HEK293 (cell line): ENCODE measurements around the gene MTUS2.

Experiments used
- CTCF ChIA-PET: fragments of 350-600 bp; formaldehyde crosslinking; extraction: SDS; loops from one replicate; lab custom pipeline; 2021; ENCODE audit warnings: antibody characterized with exemption; lab: Yijun Ruan, JAX
- POLR2A ChIA-PET: fragments of 300-600 bp; formaldehyde crosslinking; extraction: SDS; loops from one replicate; lab custom pipeline; 2020; ENCODE audit warnings: antibody characterized with exemption, inconsistent platforms; lab: Yijun Ruan, JAX
- H3K27ac ChIP-seq: fragments of 200-500 bp; sonication (Bioruptor generic); 2 replicates; pipeline ENCODE4 v1.5.1; 2014; ENCODE audit warnings: low read depth, low read length, control low read depth, inconsistent platforms; ENCODE audit errors: extremely low read depth
- H3K36me3 ChIP-seq, 2 experiments: fragments of 200-500 bp in 1 of 2; sonication (Bioruptor generic) in 1 of 2; 1 replicate in 1 of 2; 2 replicates in 1 of 2; pipeline ENCODE4 v1.5.1; 2014 to 2017; ENCODE audit warnings: inconsistent platforms in 2 of 2, low read length in 2 of 2; ENCODE audit not compliant: control insufficient read depth in 2 of 2, insufficient read depth in 1 of 2
- H3K4me1 ChIP-seq: fragments of 200-500 bp; sonication (Bioruptor generic); 2 replicates; pipeline ENCODE4 v1.5.1; 2014; ENCODE audit warnings: mild to moderate bottlenecking, low read length, inconsistent platforms; ENCODE audit not compliant: control insufficient read depth, insufficient read depth
- H3K4me3 ChIP-seq: 2 replicates; pipeline ENCODE4 v1.5.1; 2011; ENCODE audit warnings: low read depth, mild to moderate bottlenecking, control low read depth, low read length, moderate library complexity
- H3K9me3 ChIP-seq: fragments of 200-500 bp; sonication (Bioruptor generic); 2 replicates; pipeline ENCODE4 v1.5.1; 2014; ENCODE audit warnings: low read depth, low read length, inconsistent platforms; ENCODE audit not compliant: control insufficient read depth, insufficient read depth
- EGR2 ChIP-seq: fragments of 450-650 bp; formaldehyde crosslinking; IDR thresholded peaks from 2 replicates; pipeline ENCODE4 v1.5.1; 2016; ENCODE audit warnings: low read depth, missing biosample characterization, missing genetic modification characterization
- FEZF1 ChIP-seq: fragments of 450-650 bp; formaldehyde crosslinking; IDR thresholded peaks from 2 replicates; pipeline ENCODE4 v1.5.1; 2016; ENCODE audit warnings: missing biosample characterization, missing genetic modification characterization
- GLIS1 ChIP-seq: fragments of 450-650 bp; formaldehyde crosslinking; IDR thresholded peaks from 2 replicates; pipeline ENCODE4 v1.5.1; 2016; ENCODE audit warnings: missing biosample characterization, missing genetic modification characterization
- GLIS2 ChIP-seq: fragments of 450-650 bp; formaldehyde crosslinking; IDR thresholded peaks from 2 replicates; pipeline ENCODE4 v1.5.1; 2016; ENCODE audit warnings: missing biosample characterization, missing genetic modification characterization
- HOXC10 ChIP-seq: sonication (generic); formaldehyde crosslinking; IDR thresholded peaks from 2 replicates; pipeline ENCODE4 v1.8.1; 2023; ENCODE audit warnings: mild to moderate bottlenecking, missing genetic modification reagents
- KLF7 ChIP-seq: fragments of 450-650 bp; formaldehyde crosslinking; IDR thresholded peaks from 2 replicates; pipeline ENCODE4 v1.5.1; 2016; ENCODE audit warnings: missing biosample characterization, missing genetic modification characterization, borderline replicate concordance
- PATZ1 ChIP-seq: fragments of 450-650 bp; formaldehyde crosslinking; IDR thresholded peaks from 2 replicates; pipeline ENCODE4 v1.5.1; 2016; ENCODE audit warnings: missing biosample characterization, missing genetic modification characterization
- TRIM28 ChIP-seq: IDR thresholded peaks from 2 replicates; pipeline ENCODE4 v1.6.1; 2011; ENCODE audit warnings: low read length, control low read depth, borderline replicate concordance
- ZBTB20 ChIP-seq: fragments of 450-650 bp; formaldehyde crosslinking; IDR thresholded peaks from 2 replicates; pipeline ENCODE4 v1.5.1; 2016; ENCODE audit warnings: missing biosample characterization, missing genetic modification characterization
- ZFHX2 ChIP-seq: fragments of 450-650 bp; formaldehyde crosslinking; conservative IDR thresholded peaks from 2 replicates; pipeline ENCODE4 v1.5.1; 2016; ENCODE audit warnings: missing biosample characterization, missing genetic modification characterization
- ZNF121 ChIP-seq: fragments of 450-650 bp; formaldehyde crosslinking; IDR thresholded peaks from 2 replicates; pipeline ENCODE4 v1.5.1; 2016; ENCODE audit warnings: missing biosample characterization, missing genetic modification characterization
- ZNF324 ChIP-seq: fragments of 450-650 bp; formaldehyde crosslinking; IDR thresholded peaks from 2 replicates; pipeline ENCODE4 v1.5.1; 2016; ENCODE audit warnings: missing biosample characterization, missing genetic modification characterization
- ZNF335 ChIP-seq: fragments of 450-650 bp; formaldehyde crosslinking; conservative IDR thresholded peaks from 2 replicates; pipeline ENCODE4 v1.5.1; 2016; ENCODE audit warnings: missing biosample characterization, missing genetic modification characterization
- ZNF571 ChIP-seq: fragments of 450-650 bp; formaldehyde crosslinking; IDR thresholded peaks from 2 replicates; pipeline ENCODE4 v1.5.0; 2017; ENCODE audit warnings: missing biosample characterization, missing genetic modification characterization
- ZNF600 ChIP-seq: fragments of 450-650 bp; formaldehyde crosslinking; IDR thresholded peaks from 2 replicates; pipeline ENCODE4 v1.5.1; 2016; ENCODE audit warnings: missing biosample characterization, missing genetic modification characterization
- ZNF792 ChIP-seq: fragments of 450-650 bp; formaldehyde crosslinking; IDR thresholded peaks from 2 replicates; pipeline ENCODE4 v1.5.1; 2016; ENCODE audit warnings: missing biosample characterization, missing genetic modification characterization
- ZNF830 ChIP-seq: fragments of 450-650 bp; IDR thresholded peaks from 2 replicates; pipeline ENCODE4 v1.5.0; 2018; ENCODE audit warnings: missing biosample characterization, missing genetic modification characterization, low read depth, mild to moderate bottlenecking, moderate library complexity
- TF ChIP-seq, protein P1 (sequence below): fragments of 450-650 bp; formaldehyde crosslinking; IDR thresholded peaks from 2 replicates; pipeline ENCODE4 v1.5.1; 2016; ENCODE audit warnings: missing biosample characterization, missing genetic modification characterization
- TF ChIP-seq, protein P2 (sequence below): fragments of 450-650 bp; formaldehyde crosslinking; IDR thresholded peaks from 2 replicates; pipeline ENCODE4 v1.5.1; 2016; ENCODE audit warnings: missing biosample characterization, missing genetic modification characterization

MTUS2 gene

GRCh38 chr13:29117663-29118062, 297.5 kb downstream of the MTUS2 start:
- no peak for TF ChIP-seq TRIM28
- TF ChIP-seq FEZF1 (tag by site-specific recombination): no peak
- TF ChIP-seq, protein P1, sequence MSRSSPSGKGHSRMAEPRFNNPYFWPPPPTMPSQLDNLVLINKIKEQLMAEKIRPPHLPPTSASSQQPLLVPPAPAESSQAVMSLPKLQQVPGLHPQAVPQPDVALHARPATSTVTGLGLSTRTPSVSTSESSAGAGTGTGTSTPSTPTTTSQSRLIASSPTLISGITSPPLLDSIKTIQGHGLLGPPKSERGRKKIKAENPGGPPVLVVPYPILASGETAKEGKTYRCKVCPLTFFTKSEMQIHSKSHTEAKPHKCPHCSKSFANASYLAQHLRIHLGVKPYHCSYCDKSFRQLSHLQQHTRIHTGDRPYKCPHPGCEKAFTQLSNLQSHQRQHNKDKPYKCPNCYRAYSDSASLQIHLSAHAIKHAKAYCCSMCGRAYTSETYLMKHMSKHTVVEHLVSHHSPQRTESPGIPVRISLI (tag by site-specific recombination): no peak
- no peak for TF ChIP-seq GLIS1 (tag by site-specific recombination)
- TF ChIP-seq ZBTB20: no peak
- no peak for TF ChIP-seq ZNF792
- no peak for TF ChIP-seq ZNF571 (tag by site-specific recombination)
- Histone ChIP-seq H3K4me1 (no peaks in the 10 kb centered on the region), H3K27ac (no peak overlapping the region), H3K36me3 (no peaks in the 10 kb centered on the region), H3K9me3 (no peaks in the 10 kb centered on the region), H3K4me3 (no peak overlapping the region)
- POLR2A ChIA-PET: no interaction called here
- CTCF ChIA-PET: no interaction called here

DNA sequence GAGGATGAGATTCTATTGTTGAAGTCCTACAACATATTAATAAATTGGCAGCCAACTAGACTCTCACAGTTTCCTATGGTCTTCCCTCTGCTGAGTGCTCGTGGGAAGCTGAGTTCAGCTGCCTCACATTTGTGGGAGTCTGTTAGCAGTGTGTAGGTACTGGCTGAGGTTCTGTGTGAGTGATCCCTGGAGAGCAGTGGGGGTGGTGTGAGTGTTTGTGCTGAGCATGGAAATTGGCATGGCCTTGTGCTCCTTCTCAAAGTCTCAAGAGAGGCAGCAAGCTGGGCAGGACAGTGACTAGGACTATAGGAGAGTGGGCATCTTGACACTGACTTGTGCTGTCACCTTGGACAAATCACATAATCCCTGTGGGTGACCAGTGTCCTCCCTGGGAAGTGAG, 298.3 kb downstream of the MTUS2 start:
- no peaks in the 10 kb centered on the region for H3K36me3 ChIP-seq
- H3K4me1 ChIP-seq: no peaks in the 10 kb centered on the region
- no peak overlapping the region for H3K4me3 ChIP-seq
- H3K9me3 ChIP-seq: no peaks in the 10 kb centered on the region
- ChIA-PET POLR2A (no interaction called here), CTCF (no interaction called here)
- no peak overlapping the region for H3K27ac ChIP-seq
- peak; percentile 29; the same call in 1 of the 2 replicates for TF ChIP-seq EGR2 (tag by site-specific recombination)
- no peak for TF ChIP-seq ZNF830
- TF ChIP-seq ZFHX2: 0 out of 2 replicates have a peak, but pooled peaks have one; percentile 10

DNA sequence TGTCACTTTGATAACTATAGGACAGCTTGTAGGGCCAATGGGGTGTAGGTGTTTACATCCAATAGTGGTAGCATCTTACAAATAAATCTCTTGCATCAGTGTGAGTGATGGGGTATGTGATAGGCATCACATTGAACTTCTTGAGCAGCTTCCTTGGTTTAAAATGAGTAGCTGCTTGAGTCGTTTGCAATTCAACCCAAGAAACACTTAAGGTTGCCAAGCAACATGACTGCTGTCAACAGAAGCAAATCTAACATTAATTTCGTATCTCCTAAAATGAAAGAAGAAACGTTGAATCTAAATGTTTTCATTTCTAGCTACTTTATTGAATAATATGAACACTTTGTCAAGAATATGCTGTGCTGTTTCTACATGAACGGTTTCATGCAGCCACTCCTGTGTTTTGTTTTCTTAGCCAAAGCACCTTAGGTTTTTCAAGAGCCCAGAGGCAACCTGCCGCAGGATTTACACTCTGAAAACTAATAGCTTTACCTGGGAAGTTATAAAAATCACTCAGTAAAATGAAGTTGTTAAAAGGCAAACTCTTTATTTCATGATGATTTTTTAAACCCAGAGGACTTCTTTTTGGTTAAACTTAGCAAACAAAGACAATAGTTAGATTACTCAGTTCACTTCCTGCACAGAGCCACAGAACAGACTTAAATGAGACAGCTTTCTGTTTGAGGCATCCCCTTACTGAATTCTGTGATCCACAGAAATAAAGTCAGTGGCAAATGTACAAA, 305.2 kb downstream of the MTUS2 start:
- POLR2A ChIA-PET: no interaction called here

More for the DNA sequence above, 305.2 kb downstream of the MTUS2 start:
- H3K4me3 ChIP-seq: no peak overlapping the region
- TF ChIP-seq ZNF335 (no peak), GLIS2 (no peak), KLF7 (tag by site-specific recombination) (no peak), PATZ1 (tag by site-specific recombination) (no peak), HOXC10 (CRISPR knock-in tag) (no peak), ZNF121 (no peak), ZNF324 (tag by site-specific recombination) (no peak), ZNF600 (no peak)
- TF ChIP-seq, protein P2, sequence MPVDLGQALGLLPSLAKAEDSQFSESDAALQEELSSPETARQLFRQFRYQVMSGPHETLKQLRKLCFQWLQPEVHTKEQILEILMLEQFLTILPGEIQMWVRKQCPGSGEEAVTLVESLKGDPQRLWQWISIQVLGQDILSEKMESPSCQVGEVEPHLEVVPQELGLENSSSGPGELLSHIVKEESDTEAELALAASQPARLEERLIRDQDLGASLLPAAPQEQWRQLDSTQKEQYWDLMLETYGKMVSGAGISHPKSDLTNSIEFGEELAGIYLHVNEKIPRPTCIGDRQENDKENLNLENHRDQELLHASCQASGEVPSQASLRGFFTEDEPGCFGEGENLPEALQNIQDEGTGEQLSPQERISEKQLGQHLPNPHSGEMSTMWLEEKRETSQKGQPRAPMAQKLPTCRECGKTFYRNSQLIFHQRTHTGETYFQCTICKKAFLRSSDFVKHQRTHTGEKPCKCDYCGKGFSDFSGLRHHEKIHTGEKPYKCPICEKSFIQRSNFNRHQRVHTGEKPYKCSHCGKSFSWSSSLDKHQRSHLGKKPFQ (tag by site-specific recombination): no peak
- H3K4me1 ChIP-seq: no peaks in the 10 kb centered on the region
- H3K9me3 ChIP-seq: no peaks in the 10 kb centered on the region
- H3K36me3 ChIP-seq: no peaks in the 10 kb centered on the region
- CTCF ChIA-PET: interaction anchor here (0.6 kb wide), 1 partner anchor 60 kb away, joined by 5 read pairs; no protein-coding TSS in a partner anchor
- no peak overlapping the region for H3K27ac ChIP-seq
